ENCODE measurements around the gene TBC1D1.

TBC1D1 gene

DNA sequence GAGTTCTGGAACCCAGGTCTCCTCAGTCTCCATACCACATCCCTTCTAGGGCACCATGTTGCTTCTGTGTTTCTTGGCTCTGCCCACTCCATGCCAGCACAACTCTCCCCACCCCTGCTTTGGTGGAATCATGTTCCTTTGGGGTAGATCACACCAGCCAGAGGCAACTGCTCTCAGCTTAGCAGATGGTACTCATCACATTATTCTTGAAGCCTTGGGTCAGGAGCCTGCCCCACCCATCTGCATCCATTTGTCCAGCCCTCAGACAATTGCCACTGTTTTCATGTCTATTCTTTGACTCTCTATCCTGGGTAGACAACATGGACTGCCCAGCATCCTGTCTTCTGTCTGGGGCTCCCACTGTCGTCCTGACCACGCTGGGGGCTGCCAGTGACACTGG is 216.9 kb downstream of the TBC1D1 start:
- no peak for DNase-seq

DNA sequence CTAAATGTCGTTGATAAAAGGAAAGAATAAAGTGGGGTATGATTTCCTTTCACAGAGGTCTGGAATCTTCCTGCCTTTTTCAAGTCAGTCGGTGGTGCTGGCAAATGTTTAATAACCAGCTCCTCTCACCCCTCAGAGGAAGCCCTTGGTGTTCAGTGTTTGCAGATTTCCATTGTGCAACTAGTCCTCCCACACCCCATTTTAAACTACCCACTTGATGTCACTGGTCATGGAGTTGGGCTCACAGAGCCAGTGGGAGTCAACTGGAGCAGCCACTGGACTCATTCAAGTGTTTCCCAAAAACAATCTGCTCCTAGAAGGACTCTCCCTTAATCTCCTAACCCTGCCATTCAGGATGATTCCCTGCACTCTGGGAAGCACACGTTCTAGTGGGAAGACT is 218.5 kb downstream of the TBC1D1 start:
- DNase-seq, result no peak

DNA sequence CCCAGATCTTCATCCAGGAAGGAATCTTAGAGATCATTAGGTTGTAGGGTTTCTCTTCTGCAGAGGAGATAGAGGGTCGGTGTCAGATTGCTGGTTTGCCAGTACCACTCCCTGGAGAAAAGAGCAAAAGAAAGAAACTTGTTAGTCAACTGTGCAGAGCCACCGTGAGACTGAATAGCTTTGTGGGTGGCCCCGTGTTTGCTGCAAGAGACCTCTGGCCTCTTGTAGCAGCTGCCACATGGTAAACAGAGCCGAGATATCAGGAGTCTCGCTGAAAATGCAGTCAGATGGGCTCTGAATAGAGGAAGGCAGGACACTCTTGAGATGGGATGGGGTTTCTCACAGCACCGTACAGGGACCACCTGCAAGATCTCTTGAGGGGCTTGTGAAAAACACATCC is 219.0 kb downstream of the TBC1D1 start:
- DNase-seq, result no peak

DNA sequence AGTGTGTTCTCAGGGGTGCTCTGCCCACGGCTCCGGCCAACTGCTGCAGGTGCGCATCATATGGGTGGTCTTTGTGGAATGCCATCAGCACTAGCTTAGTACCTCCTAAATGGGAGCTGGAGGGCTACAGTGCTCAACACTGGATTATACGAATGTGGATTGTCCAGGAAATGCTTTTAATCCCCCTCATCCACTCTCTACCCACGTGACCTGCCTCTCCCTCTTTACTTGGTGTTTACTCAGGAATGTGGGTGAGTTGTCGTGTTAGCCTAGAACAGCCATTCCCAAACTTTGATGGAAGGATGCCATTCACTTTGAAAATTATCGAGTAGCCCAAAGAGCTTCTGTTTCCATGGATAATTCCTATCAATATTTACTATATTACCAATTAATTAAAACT is 220.1 kb downstream of the TBC1D1 start:
- DNase-seq, result no peak

DNA sequence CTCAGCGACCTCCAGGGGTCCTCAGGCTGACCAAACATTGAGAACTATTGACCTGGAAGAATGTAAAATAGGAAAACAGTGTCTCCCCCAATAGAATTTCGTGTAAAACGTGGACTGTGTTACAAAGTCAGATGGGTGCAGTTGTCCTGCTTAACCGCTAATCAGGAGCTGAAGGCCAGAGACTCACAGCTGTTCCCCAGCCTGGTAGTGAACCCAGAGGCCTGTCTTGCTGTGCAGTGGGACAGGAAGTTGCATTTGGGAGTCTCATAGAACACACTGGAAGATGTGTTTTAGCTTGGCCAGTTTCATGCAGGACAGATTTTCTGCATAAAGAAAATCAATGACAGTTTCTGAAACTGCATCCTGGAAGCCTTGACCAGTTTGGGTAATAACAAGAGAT is 220.8 kb downstream of the TBC1D1 start:
- no peak for DNase-seq

DNA sequence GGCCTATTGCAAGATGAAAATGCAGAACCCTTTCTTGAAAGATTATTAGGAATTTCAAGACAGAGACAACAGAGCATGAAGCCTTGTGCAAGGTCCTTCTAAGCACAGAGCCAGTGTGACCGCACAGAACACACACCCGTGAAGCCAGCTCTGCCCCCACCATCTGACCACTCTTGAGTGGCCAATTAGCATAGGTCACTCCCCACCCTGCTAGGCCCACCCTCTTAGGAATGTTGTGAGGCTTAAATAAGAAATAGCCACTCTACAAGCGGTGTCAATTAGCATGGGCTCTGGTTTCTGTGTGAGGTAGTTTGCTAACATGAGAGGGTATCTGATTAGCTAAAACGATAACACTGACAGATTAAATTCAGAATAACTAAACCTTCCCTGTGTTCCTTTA is 222.2 kb downstream of the TBC1D1 start:
- DNase-seq, result no peak

DNA sequence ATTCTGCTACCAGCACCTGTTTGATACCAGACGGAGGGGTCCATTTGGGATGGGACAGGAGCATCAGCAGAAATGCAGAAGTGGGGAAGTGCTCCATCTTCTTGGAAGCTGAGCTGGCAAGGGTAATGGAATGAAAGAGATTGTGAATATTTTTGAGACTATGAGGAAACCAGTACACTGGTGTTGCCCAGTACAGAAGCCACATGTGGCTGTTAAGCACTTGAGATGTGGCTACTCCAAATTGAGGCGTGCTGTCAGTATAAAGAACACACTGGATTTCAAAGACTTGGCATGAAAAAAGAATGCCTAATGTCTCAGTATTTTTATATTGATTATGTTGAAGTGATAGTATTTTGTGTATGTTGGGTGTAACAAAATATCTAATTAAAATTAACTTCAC is 222.7 kb downstream of the TBC1D1 start:
- DNase-seq, result no peak

DNA sequence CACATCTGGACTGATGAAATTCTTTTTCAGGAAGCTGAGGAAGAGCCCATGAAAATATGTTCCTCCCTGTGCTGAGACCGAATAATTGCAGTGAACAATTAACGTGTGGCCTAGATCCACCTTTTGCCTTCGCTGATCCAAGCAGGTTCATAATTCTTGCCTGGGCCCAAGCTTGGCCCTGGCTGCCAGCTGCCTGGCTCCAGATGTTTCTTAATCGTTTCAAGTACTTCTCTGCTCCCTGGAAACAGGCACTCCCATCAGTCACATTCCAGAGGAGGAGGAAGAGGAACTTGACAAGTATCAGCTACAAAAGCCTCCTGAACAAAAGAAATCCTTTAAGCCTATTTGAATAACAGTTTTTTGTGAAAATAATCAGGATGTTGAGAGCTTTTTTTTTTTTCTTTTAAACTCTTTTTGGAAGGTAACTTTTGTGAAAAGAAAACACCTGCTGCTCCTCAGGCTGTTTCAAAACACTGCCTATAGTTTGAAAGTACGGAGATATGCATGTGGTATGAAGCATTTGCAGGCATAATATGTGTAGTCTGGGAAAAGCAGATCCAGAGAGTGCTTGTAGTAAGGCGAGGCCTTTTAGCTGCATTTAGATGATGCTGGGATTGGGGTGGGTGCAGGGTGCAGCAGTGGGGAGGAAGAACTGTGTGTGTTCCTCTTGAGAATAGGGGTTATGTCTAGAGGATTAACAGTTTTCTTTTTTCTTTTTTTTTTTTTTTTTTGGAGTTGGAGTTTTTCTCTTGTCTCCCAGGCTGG is 223.7 kb downstream of the TBC1D1 start:
- no peak for DNase-seq

DNA sequence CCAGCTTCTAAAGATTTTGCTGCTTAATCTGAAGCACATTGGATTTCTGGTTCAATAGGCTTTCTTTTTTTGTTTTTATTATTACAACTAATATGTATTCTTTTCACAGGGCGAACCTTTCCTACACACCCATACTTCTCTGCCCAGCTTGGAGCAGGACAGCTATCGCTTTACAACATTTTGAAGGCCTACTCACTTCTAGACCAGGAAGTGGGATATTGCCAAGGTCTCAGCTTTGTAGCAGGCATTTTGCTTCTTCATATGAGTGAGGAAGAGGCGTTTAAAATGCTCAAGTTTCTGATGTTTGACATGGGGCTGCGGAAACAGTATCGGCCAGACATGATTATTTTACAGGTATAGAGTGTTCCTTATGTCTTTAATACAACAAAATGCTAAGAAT is 224.7 kb downstream of the TBC1D1 start:
- no peak for DNase-seq

DNA sequence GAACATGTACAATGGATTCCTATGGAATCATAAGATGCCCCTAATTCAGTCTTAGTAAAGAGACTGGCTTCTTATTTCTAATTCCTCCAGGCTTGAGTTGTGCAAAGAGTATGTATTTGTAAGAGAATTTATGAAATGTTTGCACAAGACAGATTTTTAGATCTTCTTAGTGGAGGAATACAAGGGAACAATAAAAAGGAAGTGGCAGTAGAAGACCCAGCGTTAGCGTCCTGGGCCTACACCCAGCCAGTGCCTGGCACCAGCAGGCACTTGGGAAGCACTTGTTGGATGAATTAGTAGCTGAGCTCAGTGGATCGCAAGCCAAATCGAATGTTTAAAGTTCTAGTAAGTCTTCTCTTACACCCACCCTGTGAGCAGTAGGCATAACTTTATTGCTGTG is 226.7 kb downstream of the TBC1D1 start:
- no peak for DNase-seq

DNA sequence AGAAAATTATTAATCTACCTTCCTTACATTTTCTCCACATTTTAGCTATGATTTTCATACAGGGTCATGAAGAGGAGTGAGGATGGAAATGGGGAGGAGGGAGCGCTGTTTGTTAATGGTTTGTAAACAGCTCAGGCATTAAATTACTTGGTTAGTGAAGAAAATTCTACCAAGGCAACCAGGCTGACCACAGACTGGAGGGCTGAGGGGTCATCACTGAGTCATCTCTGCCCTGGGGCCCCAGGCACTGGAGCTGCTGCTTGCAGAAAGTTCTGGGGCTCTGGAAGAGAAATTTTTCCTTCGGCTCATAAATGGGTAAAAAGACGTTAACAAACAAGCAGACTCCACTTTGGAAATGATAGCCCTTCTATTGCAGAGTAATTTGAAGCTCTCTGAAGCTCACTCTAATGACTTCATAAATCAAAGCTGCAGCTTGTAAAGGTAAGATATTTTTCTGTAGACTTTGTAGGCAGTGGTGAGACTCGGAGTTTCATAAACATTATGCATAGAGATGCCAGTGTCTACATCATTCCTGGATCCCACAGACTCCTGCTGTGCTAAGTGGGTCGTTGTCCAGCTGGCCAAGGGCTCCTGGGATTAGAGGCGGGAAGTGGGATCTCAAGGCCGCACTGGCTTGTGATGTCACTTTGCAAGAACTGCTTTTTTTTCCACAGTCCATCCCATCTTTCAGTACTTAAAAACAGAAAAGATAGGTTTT is 228.9 kb downstream of the TBC1D1 start:
- no peak for DNase-seq

DNA sequence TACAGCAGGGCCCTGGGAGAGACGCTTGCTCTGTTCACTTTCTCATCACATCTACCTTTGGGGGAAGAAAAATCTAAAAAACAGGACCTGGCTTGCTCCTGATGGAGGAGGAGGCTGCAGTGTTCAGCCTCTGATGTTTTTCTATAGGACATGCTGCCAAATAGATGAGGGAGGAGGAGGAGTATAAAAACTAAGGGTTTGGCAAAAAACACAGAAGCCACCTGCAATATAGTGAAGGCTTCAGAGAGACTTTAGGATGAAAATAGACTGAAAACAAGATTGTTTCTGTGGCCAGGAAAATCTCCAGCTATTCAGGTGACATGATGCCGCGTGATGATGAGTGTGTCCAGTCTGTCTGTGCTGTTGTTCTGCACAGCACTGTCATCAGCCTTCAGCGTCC is 229.9 kb downstream of the TBC1D1 start:
- no peak for DNase-seq

DNA sequence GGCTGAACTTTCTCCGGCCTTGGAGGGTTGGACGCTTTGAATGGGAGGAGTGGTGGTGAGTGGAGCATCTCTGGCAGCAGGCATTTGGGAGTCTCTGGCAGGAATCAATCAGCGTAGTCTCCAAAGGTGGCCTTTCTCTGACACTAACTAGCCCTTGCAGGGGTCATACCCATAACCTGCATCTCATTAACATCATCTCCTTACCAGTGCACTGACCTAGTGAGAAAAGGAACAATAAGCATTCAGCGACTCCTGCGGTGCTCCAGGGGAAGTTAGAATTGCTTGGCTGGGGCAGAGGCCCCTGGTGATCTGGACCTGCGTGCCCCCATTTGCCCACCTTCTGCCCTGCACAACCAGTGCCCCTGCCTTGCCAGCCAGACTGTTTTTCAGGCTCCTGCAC is 231.2 kb downstream of the TBC1D1 start:
- DNase-seq, result no peak

DNA sequence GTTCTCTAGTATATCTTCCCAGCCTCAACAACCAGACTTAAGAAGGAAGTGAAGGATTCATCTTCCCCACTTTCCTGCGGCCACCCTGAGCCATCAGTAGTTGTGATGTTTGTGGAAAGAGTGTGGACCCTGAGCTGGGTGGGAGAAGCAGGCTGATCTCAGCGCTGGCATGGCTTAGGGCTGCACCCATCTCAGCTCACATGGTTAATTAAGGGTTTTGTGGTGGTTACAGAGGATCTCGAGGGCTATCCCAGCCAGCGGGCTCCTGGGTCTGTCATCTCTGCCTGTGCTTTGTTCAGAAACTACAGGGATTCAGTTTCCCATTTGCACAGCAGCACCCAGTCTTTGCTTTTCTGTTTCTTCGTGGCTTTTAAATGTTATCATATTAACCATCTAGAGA is 232.7 kb downstream of the TBC1D1 start:
- no peak for DNase-seq

DNA sequence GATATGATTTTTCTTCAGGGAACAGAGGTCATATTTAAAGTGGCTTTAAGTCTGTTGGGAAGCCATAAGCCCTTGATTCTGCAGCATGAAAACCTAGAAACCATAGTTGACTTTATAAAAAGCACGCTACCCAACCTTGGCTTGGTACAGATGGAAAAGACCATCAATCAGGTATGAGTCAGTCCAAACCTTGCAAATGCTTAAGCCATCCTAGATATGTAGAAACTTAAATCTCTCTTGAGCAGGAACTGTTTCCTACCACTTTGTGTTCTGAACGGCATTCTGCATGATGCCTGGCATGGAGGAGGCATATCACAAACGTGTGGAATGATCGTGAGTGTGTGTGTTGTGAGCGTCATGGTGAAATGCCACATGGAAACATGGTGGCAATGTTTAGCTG is 234.1 kb downstream of the TBC1D1 start:
- DNase-seq, result no peak

DNA sequence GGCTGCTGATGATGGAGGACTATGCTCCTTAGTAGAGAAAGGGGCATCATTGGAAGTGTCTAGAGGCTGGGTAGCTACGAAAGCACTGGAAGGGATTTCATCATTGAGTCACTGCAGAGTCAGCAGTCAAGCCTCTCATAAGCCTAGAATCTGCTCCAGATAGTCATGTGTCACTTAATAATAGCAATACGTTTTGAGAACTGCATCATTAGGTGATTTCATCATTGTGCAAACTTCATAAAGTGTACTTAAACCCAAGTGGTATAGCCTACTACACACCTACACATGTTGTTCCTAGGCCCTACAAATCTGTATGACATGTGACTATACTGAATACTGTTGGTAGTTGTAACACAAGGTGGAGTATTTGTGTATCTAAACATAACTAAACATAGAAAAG is 234.9 kb downstream of the TBC1D1 start:
- no peak for DNase-seq

DNA sequence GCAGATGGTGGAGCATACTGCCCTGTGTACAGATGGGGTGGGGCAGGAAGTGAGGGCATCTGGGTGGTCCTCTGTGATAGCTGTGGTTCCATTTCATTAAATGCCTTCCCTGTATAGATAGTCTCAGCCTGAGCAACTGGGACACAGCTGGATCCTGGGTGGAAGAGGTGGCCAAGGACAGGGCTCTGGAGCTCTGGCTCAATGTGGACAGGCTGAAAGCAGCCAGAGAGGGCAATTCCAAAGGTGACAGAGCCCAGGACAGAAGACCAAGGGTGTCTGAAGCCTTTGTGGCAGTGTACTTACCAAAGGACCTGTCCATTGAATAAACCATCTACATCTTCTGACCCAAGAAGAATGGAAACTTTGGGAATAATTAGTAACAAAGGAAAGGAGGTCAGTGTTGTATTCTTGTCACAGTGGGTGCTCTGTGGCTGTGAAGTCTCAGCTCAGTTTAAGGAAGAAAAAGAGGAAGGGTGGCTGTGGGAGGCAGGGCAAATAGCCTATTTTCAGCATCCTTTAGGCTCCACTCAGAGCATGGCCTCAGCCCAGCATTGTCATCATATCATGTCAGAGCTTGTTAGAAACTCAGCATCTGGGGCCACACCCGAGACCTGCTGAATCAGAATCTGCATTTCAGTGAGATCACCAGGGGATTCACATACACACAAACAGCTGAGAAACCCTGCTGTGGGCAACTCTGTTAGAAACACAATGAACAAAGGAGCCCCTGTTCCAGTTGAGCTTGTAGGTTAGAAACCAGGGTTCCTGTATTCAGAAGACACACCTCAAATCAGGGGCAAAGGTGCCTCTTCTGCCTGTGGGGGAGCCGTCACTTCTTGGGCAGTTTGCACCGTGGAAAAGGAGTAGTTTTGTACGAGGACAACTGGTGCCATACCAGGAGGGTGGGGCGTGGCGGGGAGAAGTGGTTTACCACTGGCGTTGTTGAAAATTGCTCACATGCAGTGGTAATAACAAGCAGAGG is 237.9 kb downstream of the TBC1D1 start:
- DNase-seq, result no peak

DNA sequence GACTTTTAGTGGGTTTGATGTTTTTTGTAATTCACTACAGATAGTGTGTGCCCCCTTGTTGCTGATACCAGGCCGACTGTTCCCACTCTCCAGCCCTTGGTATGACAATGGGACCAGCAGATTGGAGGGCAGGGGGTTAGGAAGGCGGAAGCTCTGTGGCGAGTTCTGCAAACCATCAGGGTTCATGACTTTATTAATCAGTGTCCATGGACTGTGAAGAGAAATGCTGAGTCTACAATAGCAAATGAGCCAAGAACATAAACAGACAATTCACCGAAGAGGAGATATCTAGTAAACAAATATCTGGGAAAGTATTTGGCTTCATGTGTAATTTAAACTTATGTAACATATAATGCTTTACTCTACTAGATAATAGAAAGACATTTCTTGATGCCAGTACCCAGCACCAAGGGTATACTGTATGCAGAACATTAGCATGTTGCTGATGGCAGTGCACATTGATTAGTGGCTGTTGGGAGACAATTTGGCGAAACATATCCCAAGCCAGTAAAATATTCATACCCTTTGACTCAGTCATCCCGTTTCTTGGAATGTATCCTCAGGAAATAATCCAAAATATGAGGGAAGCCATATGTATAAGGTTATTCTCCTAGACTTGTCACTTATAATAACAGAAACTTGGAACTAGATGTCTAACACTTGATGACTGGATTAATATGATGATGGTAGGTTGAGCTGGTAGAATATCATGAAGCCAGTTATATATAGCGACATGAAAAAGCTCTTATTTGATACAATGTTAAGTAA is 238.8 kb downstream of the TBC1D1 start:
- no peak for DNase-seq

DNA sequence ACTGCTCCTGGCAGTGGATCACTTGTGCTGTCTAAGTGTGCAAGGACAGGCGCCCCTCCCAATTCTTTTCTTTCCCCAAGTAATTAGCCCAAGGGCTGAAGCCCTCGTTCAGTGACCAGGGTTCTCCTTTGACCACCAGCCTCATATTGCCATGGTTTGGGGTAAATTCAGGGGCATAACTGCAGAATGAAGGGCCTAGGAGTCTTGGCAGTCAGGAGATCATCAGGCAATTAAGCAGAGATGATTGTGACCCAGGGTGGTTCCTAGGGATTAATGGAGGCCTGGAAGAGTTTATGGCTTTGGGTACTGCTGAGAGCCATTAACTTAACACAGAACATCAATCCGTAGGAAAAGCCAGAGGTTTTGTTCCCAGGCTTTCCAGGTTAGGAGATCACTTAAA is 240.0 kb downstream of the TBC1D1 start:
- no peak for DNase-seq

DNA sequence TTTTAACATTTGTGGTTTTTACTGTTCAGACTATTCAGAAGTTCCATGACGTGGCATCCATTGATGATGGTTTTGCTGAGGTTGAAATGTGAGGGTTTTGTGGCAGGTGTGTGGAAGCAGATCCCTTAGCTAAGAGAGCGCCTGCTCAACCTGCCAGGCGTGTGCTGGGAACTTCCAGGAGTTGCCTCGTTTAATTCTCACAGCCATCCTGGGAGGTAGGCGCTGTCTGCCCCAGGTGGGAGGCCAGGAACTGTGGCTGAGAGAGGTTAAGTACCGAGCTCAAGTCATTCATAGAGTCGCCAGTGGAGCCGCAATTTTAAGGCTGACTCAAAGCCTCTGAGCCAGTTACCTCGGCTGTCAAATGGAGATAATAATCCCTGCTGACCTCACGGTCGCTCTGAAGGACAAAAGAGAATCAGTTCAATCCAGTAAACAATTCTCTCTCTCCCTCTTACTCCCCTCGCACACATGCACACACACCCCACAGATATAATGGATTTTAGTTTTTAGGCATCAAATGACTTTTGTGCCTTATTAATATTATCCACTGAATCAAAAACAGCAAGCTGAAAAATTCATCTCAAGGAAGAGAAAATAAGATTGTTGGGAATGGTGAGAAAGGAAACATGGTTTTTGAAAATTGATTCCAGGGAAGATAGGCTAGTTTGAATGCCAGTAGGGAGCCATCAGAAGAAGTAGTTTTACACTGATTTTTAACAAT is 240.6 kb downstream of the TBC1D1 start:
- DNase-seq, result no peak

DNA sequence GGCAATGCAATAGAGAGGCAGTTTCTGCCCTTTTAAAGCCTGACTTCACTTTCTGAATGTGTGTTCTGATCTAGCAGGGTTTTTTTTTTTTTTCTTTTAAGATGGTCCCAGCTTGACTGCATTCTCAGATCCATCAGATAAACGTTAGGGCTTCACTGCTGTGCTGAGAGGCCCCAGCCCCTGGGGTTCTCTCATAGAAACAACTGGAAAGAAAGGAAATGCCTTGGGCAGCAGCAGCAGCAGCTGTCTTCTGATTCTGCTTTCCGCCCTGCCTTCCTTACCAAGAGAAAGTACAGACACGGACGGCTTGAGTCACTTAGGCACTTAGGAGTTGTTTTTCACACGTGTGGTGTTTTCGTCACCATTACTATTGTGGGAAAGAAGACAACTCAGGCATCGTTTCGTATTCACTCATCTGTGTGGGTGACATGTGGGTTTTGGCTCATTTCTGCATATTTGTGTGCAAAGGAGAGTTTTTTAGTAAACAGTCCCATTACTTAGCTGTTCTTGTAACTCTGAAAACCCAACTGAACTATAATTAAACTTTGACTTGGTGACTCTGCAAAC is 241.3 kb downstream of the TBC1D1 start:
- no peak for DNase-seq

All from NCI-H2081 treated with DMSO at 0.1 percent for 48 hours (cell line).